H1 (cell line): Measurements from ENCODE around the gene PSMD6. TPM values are rescaled to one million over a fixed set of nuclear protein-coding genes. Genes with fewer than 3 reads are reported as not detected.

Source experiments
- ASH2L ChIP-seq: fragments of 200-600, 300-600 bp; sonication (generic); IDR thresholded peaks from one replicate; pipeline ENCODE4 v1.7.1; 2017; ENCODE audit warnings: low read length
- EZH2 ChIP-seq: fragments of 200-600 bp; sonication (generic); IDR thresholded peaks from 2 replicates; pipeline ENCODE4 v1.7.1; 2012; ENCODE audit warnings: low read depth, mild to moderate bottlenecking, moderate library complexity, low read length, inconsistent platforms; ENCODE audit not compliant: severe bottlenecking
- NANOG ChIP-seq: IDR thresholded peaks from 2 replicates; pipeline ENCODE4 v1.6.1; 2011; ENCODE audit warnings: low read length, low read depth, mild to moderate bottlenecking, inconsistent platforms; ENCODE audit not compliant: insufficient read depth, poor library complexity, severe bottlenecking
- POLR2AphosphoS5 ChIP-seq: IDR thresholded peaks from 2 replicates; pipeline ENCODE4 v1.6.1; 2011; ENCODE audit warnings: low read depth, low read length
- RNF2 ChIP-seq: fragments of 200-900, 300-1000 bp; sonication (generic); IDR thresholded peaks from 2 replicates; pipeline ENCODE4 v1.7.1; 2016; ENCODE audit warnings: borderline replicate concordance, low read depth, mild to moderate bottlenecking, antibody characterized with exemption, low read length; ENCODE audit not compliant: poor library complexity, severe bottlenecking; ENCODE audit errors: missing control alignments
- SAP30 ChIP-seq: fragments of 300-600 bp; sonication (generic); IDR thresholded peaks from 2 replicates; pipeline ENCODE4 v1.7.1; 2012; ENCODE audit warnings: low read length, moderate library complexity, mild to moderate bottlenecking, inconsistent platforms; ENCODE audit not compliant: insufficient read depth, insufficient replicate concordance
- SIN3A ChIP-seq, 2 experiments: IDR thresholded peaks in 1 of 2; conservative IDR thresholded peaks in 1 of 2; 2 replicates each; pipeline ENCODE4 v1.6.1; 2011 to 2012; ENCODE audit warnings: low read length in 2 of 2, improper control_type of control experiment in 1 of 2, low read depth in 1 of 2, mild to moderate bottlenecking in 1 of 2
- ZNF274 ChIP-seq: IDR thresholded peaks from 2 replicates; pipeline ENCODE4 v1.7.0; 2012; ENCODE audit warnings: low read length, borderline replicate concordance; ENCODE audit errors: extremely low read depth
- polyA plus RNA-seq, 7 experiments: library from polyadenylated mRNA; depleted of rRNA in 3 of 7; stranded (reverse) in 5 of 7; unstranded in 2 of 7; fragments of >200 nt in 5 of 7; fragments of 200-250 nt in 2 of 7; gene quantifications; 1 replicate in 5 of 7; 2 replicates in 1 of 7; 4 replicates in 1 of 7; pipeline versions ENCODE4 v1.2.1 to v1.2.3, GENCODE V29; 2011 to 2013; ENCODE audit warnings: missing spikeins in 2 of 7, mixed read lengths in 2 of 7
- total RNA-seq: library from RNA; stranded (reverse); fragmentation: NEBNext Ultra II Directional; extraction: Animal tissue kit (Norgen Biotek cat#: 25700); gene quantifications from 2 replicates; pipeline ENCODE4 v1.2.1, GENCODE V29; 2021

The PSMD6 gene
- total and polyA plus RNA-seq, 2 of the 8 experiments (the other 6 are each of a cell fraction or from before 2014, with no cell fraction given): 43.7 to 104 TPM

GRCh38 chr3:63972196-63972595 is 51.1 kb downstream of the PSMD6 start (continued):
- no peak for TF ChIP-seq ZNF274
- TF ChIP-seq ASH2L: no peak
- no peak for TF ChIP-seq SAP30
- TF ChIP-seq EZH2: no peak
- no peak for TF ChIP-seq POLR2AphosphoS5
- no peak for TF ChIP-seq RNF2
- no peak for TF ChIP-seq NANOG
- TF ChIP-seq SIN3A (conservative IDR thresholded peaks at IDR 0.05 in 1 of 2, IDR thresholded peaks at IDR 0.05 in 1 of 2; ENCODE audit: low read depth in 1 of 2, low read length in 2 of 2): no peak
